Keratinocyte (primary cell): Measurements from ENCODE around the gene RASAL2.

Experiments
- CTCF ChIP-seq, 3 experiments: IDR thresholded peaks in 1 of 3; conservative IDR thresholded peaks in 1 of 3; optimal IDR thresholded peaks in 1 of 3; 2 replicates in 2 of 3; 3 replicates in 1 of 3; pipeline versions ENCODE3 to v1.5.1; 2011; ENCODE audit warnings: low read length in 3 of 3, mild to moderate bottlenecking in 3 of 3, moderate library complexity in 2 of 3, control low read depth in 1 of 3, inconsistent platforms in 1 of 3; ENCODE audit not compliant: insufficient read depth in 2 of 3; ENCODE audit errors: extremely low read depth in 1 of 3
- EZH2 ChIP-seq: IDR thresholded peaks from one replicate; pipeline ENCODE4 v1.6.1; 2012; ENCODE audit warnings: inconsistent platforms, mild to moderate bottlenecking, low read length, moderate library complexity

GRCh38 chr1:178052650-178053461 lies 41.0 kb upstream of the RASAL2 start:
- no peak for TF ChIP-seq CTCF (optimal IDR thresholded peaks at IDR 0.05 in 1 of 3, IDR thresholded peaks at IDR 0.05 in 1 of 3, conservative IDR thresholded peaks at IDR 0.05 in 1 of 3; ENCODE audit: extremely low read depth in 1 of 3, insufficient read depth in 2 of 3, low read length in 3 of 3)
- TF ChIP-seq EZH2: no peak
